HG02623 (cell line): Measurements from ENCODE around the gene TM2D3.
"Not testable (repeated sequence)": the region's sequence is repeated elsewhere in the genome, so short reads cannot be mapped to it uniquely, and the experiment has no call there.

Experiments used
- ATAC-seq: cut with Tn5 transposase; IDR thresholded peaks from one replicate; pipeline ENCODE4 v1.9.1; 2021; ENCODE audit warnings: moderate library complexity; ENCODE audit not compliant: unreplicated experiment

Gene TM2D3

DNA sequence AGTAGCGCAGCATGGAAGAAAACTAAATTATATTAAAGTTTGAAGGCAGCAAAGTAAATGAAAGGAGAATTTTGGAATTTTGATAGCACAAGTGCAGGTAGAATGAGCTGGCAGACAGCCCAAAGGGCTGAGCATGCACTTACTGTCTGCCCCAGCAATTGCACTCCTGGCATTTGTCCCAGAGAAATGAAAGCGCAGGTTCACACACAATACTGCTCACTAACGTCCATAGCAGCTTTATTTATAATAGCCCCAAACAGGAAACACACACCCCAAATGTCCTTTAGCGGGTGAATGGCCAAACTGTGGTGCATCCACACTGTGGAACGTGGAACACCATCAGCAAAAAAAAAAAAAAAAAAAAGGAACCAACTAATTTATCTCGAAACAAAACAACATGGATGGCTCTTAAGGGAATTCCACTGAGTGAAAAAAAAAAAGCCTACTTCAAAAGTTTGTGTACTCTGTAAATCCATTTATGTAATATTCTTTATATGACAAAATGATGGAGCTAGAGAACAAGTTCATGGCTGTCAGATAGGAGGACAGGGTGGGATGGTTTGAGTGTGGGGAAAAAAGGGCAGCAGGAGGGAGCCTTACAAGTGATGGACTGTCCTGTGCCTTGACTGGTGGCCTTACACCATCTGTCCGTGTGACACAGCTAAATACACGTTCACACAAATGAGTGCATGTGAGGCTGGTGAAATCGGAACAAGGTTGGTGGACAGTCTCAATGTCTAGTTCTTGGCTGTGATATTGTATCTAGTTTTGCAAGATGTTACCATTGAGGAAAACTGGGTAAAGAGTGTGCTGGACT, 6.0 kb upstream of the TM2D3 start:
- no peak for ATAC-seq

- no peak for ATAC-seq
These were observed 5.0 kb upstream of the TM2D3 start for GRCh38 chr15:101657171-101657570.

- ATAC-seq, result not testable (repeated sequence)
These were observed 2.6 kb upstream of the TM2D3 start for GRCh38 chr15:101654624-101655337.

GRCh38 chr15:101654171-101654570, 2.0 kb upstream of the TM2D3 start:
- ATAC-seq, result no peak

DNA sequence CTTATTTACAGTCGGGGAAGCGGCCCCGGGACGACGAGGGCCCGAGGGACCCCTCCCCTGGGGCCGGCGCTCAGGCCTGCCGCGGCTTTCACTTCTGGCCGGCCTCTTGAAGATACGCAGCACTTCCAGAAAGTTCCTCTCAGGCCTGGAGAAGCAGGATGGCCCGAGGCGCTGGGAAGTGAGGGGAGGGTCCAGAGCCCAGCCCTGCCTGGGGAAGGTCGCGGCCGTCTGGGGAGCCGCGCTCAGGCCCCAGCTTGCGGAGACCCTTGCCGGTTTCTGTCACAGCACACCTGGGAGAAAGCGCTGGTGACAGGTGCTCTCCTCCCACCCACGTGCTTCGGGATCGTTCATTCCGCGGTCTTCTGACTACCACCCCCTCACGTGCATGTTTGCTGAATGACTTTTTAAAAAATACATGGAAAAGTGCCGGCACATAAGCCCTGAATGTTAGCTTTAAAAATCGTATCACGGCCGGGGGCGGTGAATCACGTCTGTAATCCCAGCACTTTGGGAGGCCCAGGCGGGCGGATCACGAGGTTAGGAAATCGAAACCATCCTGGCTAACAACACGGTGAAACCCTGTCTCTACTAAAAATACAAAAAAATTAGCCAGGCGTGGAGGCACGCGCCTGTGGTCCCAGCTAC, 727 bp upstream of the TM2D3 start:
- ATAC-seq, result no peak

DNA sequence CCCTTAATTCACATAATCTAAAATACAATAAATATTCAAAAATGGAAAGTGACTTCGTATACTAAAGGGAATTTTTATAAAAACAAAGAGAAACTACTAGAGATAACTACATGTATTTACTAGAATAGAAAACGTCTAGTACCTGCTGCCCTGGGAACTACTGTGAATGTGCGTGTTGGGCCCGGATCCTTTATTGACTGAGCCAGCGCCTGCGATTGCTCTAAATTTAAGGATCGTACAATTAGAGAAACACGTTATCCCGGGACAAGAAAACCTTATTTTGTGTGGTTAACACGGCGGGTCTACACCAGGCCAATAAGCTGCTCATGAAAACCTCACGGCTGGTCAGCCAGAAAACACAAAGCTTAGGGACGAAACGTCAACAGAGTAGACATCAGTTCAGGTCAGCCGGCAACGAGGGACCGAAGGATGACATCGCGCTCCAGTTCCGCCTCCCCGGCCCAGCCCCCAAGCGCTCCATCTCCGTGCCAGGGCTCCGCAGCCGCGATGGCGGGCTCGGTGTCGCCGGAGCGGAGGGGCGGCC, 555 bp downstream of the TM2D3 start:
- peak; percentile 45 for ATAC-seq

DNA sequence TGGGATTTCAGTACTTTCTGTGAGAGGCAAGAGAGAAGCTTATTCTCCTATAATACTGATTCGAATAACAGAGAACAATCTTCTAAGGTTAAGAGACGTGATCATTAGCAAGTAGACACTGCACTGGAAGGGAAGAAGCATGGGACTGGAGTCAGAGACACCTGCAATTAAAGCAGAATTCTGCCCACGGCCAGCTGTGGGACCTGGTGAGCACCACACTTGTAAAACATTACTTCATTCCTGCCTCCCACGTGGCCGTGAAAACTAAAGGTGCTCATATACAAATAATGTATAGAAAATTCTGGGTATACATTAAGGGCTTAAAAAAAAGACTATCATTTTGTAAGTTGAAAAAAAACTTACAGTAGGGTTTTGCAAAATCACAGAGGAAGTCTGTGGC, 2.0 kb downstream of the TM2D3 start:
- ATAC-seq, result no peak

- no peak for ATAC-seq
These were observed 3.8 kb downstream of the TM2D3 start for GRCh38 chr15:101648356-101648755.

DNA sequence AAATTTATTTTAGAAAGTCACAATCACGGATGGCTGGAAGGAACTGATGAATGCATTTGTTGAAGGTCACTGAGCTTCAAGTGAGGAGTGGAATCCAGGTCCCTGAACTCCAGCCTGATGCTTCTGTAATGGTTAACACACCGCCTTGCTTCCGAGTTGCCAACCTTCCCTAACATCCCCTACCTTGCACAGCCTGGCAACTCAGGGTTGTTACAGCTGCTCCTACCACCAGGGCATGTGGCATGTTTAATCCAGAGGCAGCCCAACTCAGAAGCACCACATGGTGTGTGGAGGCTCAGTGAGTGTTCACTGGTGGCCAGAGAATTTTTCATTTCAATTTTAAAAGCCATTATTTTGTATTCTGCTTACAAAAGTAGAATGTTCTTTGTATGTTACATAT, 4.9 kb downstream of the TM2D3 start:
- ATAC-seq, result no peak

DNA sequence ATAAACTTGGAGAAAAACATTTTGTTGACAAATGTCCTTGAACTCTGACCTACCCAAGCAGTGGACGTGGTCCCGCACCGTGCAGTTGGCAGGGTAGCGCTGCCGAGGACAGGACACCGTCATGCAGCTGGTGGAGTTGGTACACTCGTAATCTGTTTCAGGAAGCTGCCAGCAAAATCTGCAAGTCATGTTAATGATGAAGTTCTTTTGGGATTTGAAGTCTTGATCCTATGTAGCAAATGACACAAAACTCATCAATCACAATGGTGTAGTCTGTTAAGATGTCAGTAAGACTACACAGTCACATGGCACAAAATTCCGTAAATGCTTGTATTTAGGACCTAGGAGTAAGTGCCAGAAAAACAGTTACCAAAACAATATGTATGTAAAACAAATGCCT, 5.5 kb downstream of the TM2D3 start:
- ATAC-seq, result no peak

DNA sequence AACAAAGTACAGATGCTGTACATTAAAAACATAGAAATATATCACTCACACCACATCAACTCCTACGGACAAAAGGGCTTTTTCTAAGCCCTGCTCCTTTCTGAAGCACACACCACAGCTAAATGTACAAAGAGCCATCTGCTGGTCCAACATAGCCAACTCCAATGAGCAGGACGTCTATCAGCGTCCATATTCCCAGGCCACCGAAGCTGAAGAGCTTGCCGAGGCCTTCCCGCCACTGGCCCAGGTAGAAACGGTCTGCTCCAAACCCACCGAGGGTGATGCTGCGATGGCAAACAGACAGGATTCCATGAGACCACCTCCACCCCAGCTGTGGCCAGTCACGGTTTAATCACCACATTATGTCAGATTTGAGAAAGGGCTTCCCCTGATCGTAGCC, 9.8 kb downstream of the TM2D3 start:
- no peak for ATAC-seq

- no peak for ATAC-seq
These were observed 10.3 kb downstream of the TM2D3 start for GRCh38 chr15:101641894-101642293.

GRCh38 chr15:101641129-101641764, 10.9 kb downstream of the TM2D3 start:
- ATAC-seq, result no peak

- ATAC-seq, result no peak
These were observed 12.5 kb downstream of the TM2D3 start for GRCh38 chr15:101639667-101640066.

GRCh38 chr15:101637919-101638318, 14.3 kb downstream of the TM2D3 start:
- no peak for ATAC-seq

- no peak for ATAC-seq
These were observed 14.7 kb downstream of the TM2D3 start for GRCh38 chr15:101637516-101637915.

DNA sequence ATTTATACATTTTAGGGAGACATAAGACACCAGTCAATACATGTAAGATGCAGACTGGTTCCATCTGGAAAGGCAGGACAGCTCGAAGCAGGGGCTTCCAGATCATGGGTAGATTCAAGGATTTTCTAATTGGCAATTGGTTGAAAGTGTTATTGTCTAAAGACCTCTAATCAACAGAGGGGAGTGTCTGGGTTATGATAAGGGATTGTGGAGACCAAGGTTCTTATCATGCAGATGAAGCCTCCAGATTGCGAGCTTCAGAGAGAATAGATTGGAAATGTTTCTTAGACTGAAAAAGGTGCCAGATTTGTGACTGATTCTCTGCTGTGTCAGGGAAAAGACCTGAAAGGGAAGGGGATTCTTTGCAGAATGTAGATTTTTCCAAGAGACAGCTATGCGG, 15.1 kb downstream of the TM2D3 start:
- no peak for ATAC-seq

DNA sequence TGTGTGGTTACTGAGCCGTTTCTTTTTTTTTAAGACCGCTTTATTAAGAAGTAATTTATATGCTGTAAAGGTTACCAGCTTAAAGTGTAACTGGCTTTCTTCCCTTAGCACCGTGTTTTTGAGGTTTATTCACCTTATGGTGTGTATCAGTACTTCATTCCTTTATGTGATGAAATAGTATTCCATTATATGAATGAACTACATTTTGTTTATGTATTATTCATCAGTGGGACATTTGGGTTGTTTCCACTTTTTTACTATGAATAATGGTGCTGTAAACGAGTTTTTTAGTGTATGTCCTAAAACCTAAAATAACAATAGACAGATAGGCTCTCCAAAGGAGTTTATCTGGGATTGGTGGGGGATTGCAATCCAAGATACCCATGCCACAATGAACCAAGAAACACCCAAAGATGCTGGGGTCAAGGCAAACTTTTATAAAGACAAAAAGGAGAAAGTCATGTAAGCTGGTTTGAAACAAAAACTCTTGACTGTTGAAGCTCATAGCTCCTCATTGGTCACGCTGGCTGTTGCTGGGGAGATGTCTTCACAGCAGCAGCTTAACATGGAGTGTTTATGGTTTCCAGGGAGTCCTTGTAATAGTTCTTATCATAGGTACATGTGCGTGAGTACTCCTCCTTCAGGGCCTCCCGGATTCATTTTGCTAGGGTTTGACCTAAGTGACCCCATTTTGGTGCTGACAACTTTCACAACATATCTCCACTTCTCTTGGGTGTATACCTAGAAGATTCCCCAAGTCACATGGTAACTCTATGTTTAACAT, 16.0 kb downstream of the TM2D3 start:
- no peak for ATAC-seq

DNA sequence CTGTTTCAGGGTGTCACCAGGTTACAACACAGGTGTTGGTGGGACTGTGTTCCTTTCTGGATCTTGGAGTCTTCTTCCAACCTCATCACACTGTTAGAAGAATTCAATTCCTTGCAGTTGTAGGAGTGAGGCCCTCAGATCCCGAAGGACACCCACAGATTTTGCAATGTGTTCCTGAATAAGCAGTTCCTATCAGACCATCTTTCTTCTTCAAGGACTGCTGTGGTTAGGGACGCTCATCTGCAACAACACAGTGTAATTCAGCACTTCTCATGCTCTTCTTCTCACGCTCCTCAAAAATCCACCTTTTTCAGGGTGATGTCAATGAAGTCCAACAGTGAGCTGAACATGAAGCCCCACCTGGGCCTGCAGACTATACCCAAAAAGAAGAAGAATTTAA, 18.8 kb downstream of the TM2D3 start:
- ATAC-seq, result no peak

DNA sequence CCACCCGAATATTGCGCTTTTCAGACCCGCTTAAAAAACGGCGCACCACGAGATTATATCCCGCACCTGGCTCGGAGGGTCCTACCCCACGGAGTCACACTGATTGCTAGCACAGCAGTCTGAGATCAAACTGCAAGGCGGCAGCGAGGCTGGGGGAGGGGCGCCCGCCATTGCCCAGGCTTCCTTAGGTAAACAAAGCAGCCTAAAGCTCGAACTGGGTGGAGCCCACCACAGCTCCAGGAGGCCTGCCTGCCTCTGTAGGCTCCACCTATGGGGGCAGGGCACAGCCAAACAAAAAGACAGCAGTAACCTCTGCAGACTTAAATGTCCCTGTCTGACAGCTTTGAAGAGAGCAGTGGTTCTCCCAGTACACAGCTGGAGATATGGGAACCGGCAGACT, 25.5 kb downstream of the TM2D3 start:
- not testable (repeated sequence) for ATAC-seq
